Activated CD8-positive, alpha-beta memory T cell treated with anti-CD3 and anti-CD28 coated beads for 36 hours (primary cell): ENCODE results near the gene UBE4B. TPM values are rescaled to one million over a fixed set of nuclear protein-coding genes. Genes with fewer than 3 reads are reported as not detected.
"Not testable (repeated sequence)": the region's sequence is repeated elsewhere in the genome, so short reads cannot be mapped to it uniquely, and the experiment has no call there.

ENCODE experiments used
- CTCF ChIA-PET: fragments of 350-600 bp; sonication (Branson Sonifier 250); formaldehyde crosslinking; loops from one replicate; lab custom pipeline; 2021; ENCODE audit warnings: antibody characterized with exemption; lab: Charles Lee
- POLR2A ChIA-PET: fragments of 350-600 bp; sonication (Branson Sonifier 250); formaldehyde crosslinking; loops from one replicate; lab custom pipeline; 2021; ENCODE audit warnings: antibody characterized with exemption; lab: Charles Lee
- total RNA-seq, 2 experiments: library from RNA; stranded (reverse); gene quantifications; one replicate each; pipeline ENCODE4 v1.2.3, GENCODE V29; 2021

Gene UBE4B
- 10 to 100 TPM; 37.8 to 38.4 TPM for total RNA-seq

GRCh38 chr1:10032590-10033358 lies at the start of gene UBE4B:
TSS of gene UBE4B (plus strand) at chr1:10032958. CDS start at chr1:10033671, 713 bp downstream.
- ChIA-PET POLR2A (no interaction called here), CTCF (interaction anchor here (1.0 to 1.4 kb wide), 4 partner anchors 23 to 398 kb away, joined by 3 to 6 read pairs (median 4); no protein-coding TSS in a partner anchor)

GRCh38 chr1:9984253-9984652 lies 48.5 kb upstream of the UBE4B start:
- CTCF ChIA-PET, result no interaction called here
- POLR2A ChIA-PET, result no interaction called here

- CTCF ChIA-PET, result no interaction called here
- POLR2A ChIA-PET, result no interaction called here
Measured at GRCh38 chr1:9985001-9985400, 47.8 kb upstream of the UBE4B start.

- CTCF ChIA-PET, result interaction anchor here (0.6 kb wide), 1 partner anchor 206 kb away, joined by 3 read pairs; no protein-coding TSS in a partner anchor
- POLR2A ChIA-PET, result interaction anchor here (0.6 kb wide), 1 partner anchor 17 kb away, joined by 3 read pairs; no protein-coding TSS in a partner anchor
Measured at GRCh38 chr1:9989773-9990172, 43.0 kb upstream of the UBE4B start.

- ChIA-PET CTCF (no interaction called here), POLR2A (no interaction called here)
Measured at GRCh38 chr1:9990944-9991343, 41.8 kb upstream of the UBE4B start.

- ChIA-PET POLR2A (no interaction called here), CTCF (no interaction called here)
Measured at GRCh38 chr1:9992910-9993309, 39.8 kb upstream of the UBE4B start.

GRCh38 chr1:9993561-9994075 lies 39.1 kb upstream of the UBE4B start:
- CTCF ChIA-PET, result no interaction called here
- POLR2A ChIA-PET, result interaction anchor here (0.8 kb wide), 1 partner anchor 63 kb away, joined by 14 read pairs; no protein-coding TSS in a partner anchor

- ChIA-PET CTCF (no interaction called here), POLR2A (no interaction called here)
Measured at GRCh38 chr1:9996624-9997582, 35.9 kb upstream of the UBE4B start, which contains the start of gene RBP7. TSS of gene RBP7 (plus strand) at chr1:9997228. CDS start at chr1:9997259, 31 bp downstream.

GRCh38 chr1:10001016-10001665 lies 31.6 kb upstream of the UBE4B start:
- ChIA-PET CTCF (no interaction called here), POLR2A (no interaction called here)

- CTCF ChIA-PET, result not testable (repeated sequence)
Measured at GRCh38 chr1:10005248-10005647, 27.5 kb upstream of the UBE4B start.

GRCh38 chr1:10007169-10007568 lies 25.6 kb upstream of the UBE4B start:
- POLR2A ChIA-PET, result no interaction called here

More at GRCh38 chr1:10005248-10005647, 27.5 kb upstream of the UBE4B start:
- POLR2A ChIA-PET, result not testable (repeated sequence)

GRCh38 chr1:10014016-10014415 lies 18.7 kb upstream of the UBE4B start:
- CTCF ChIA-PET, result no interaction called here
- POLR2A ChIA-PET, result no interaction called here

More at GRCh38 chr1:10007169-10007568, 25.6 kb upstream of the UBE4B start:
- CTCF ChIA-PET, result no interaction called here

GRCh38 chr1:10019561-10019960 lies 13.2 kb upstream of the UBE4B start:
- ChIA-PET CTCF (no interaction called here), POLR2A (no interaction called here)

GRCh38 chr1:10020086-10020485 lies 12.7 kb upstream of the UBE4B start:
- CTCF ChIA-PET, result no interaction called here
- POLR2A ChIA-PET, result no interaction called here

GRCh38 chr1:10020678-10021077 lies 12.1 kb upstream of the UBE4B start:
- CTCF ChIA-PET, result interaction anchor here (0.6 to 0.7 kb wide), 2 partner anchors 24 to 310 kb away, joined by 3 read pairs; no protein-coding TSS in a partner anchor
- POLR2A ChIA-PET, result not testable (repeated sequence)

- CTCF ChIA-PET, POLR2A ChIA-PET: not testable (repeated sequence)
Measured at GRCh38 chr1:10021992-10022391, 10.8 kb upstream of the UBE4B start.

GRCh38 chr1:10022656-10023055 lies 10.1 kb upstream of the UBE4B start:
- ChIA-PET CTCF (no interaction called here), POLR2A (no interaction called here)

GRCh38 chr1:10025354-10025753 lies 7.4 kb upstream of the UBE4B start:
- ChIA-PET CTCF (interaction anchor here (0.6 to 0.7 kb wide), 3 partner anchors 127 to 884 kb away, joined by 3 read pairs; no protein-coding TSS in a partner anchor), POLR2A (interaction anchor here (0.6 kb wide), 1 partner anchor 19 kb away, joined by 5 read pairs; no protein-coding TSS in a partner anchor)

GRCh38 chr1:10027027-10027426 lies 5.7 kb upstream of the UBE4B start:
- CTCF ChIA-PET, result no interaction called here
- POLR2A ChIA-PET, result no interaction called here
